Activated T-cell treated with anti-CD3 and anti-CD28 coated beads, Interleukin-2, amount 50 U/mL, for 1 hour (primary cell): ENCODE results near the gene SPTBN2.

Experiments
- DNase-seq: peaks from one replicate; pipeline ENCODE4 v3.0.0-alpha.2; 2020

The SPTBN2 gene

DNA sequence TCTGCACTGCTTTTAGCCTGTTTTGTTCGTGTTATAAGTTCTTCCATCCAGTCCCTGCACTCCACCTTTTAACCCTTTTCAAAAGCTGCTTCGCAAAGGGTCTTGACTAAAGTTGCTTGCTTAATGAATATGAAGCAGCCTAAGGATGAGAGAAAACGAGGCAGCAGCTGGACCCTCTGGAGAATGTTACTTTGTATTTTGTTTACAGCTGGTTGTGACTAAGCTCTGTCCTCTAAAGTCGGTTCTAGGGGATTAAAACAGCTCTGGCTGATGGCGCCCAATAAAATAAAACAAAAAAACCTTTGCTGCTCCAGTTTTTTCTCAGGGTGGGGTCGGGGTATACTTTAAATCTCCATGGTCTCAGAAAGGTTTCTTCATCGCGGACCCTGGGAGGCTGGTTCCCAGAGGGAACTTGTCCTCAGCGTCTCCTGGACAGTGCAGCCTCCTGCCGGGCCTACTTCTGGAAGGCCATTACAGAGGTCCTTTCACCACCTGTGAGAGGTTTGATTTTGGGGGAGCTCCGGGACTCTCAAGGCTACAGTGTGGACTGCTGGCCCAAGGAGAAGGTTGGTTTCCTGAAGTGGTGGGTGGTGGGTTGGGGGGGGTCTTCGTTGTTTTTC, 91.3 kb downstream of the SPTBN2 start:
- no peak for DNase-seq

GRCh38 chr11:66636411-66636810, 92.6 kb downstream of the SPTBN2 start:
- DNase-seq = no peak
